ENCODE data around the gene EIPR1. TPM values are rescaled to one million over a fixed set of nuclear protein-coding genes. Genes with fewer than 3 reads are reported as not detected.

Gene EIPR1
- total and polyA plus RNA-seq, 2 donors (not counting 3 experiments of a cell fraction or from before 2014, with no cell fraction given): 30.8 to 57.3 TPM

GRCh38 chr2:3348767-3349166 lies 28.9 kb downstream of the EIPR1 start:
- TF ChIP-seq FOS (IDR thresholded peaks at IDR 0.05; ENCODE audit: borderline replicate concordance, insufficient read depth, low read length) (no peak), POLR2AphosphoS5 (IDR thresholded peaks at IDR 0.05; ENCODE audit: insufficient read depth, low read depth, low read length) (no peak), EZH2 (IDR thresholded peaks at IDR 0.05; ENCODE audit: borderline replicate concordance, low read depth, low read length, severe bottlenecking) (no peak), CTCF (IDR thresholded peaks at IDR 0.05; ENCODE audit: extremely low read depth in 1 of 2, insufficient read depth in 1 of 2, low read depth in 1 of 2, low read length in 2 of 2) (no peak), POLR2A (IDR thresholded peaks at IDR 0.05; ENCODE audit: low read depth, low read length) (no peak), GATA2 (IDR thresholded peaks at IDR 0.05; ENCODE audit: insufficient read depth, insufficient read length, low read depth, low read length) (no peak), MAX (IDR thresholded peaks at IDR 0.05; ENCODE audit: insufficient read depth, insufficient read length) (no peak), MYC (IDR thresholded peaks at IDR 0.05; ENCODE audit: low read depth, low read length) (no peak), JUN (IDR thresholded peaks at IDR 0.05; ENCODE audit: borderline replicate concordance, insufficient read depth, insufficient read length, low read depth) (no peak)
- intact Hi-C loops (cut with micrococcal nuclease): no loop called here
- H4K20me1 ChIP-seq (replicated peaks; ENCODE audit: control insufficient read depth, extremely low read depth, insufficient read depth, low read length): no peaks in the 10 kb centered on the region
- POLR2A ChIA-PET: no interaction called here
- no peak for FAIRE-seq
- no peaks in the 10 kb centered on the region for H3K9me1 ChIP-seq (replicated peaks; ENCODE audit: control insufficient read depth, extremely low read depth, insufficient read depth, low read length)
- no peak overlapping the region for H3K27ac ChIP-seq (ENCODE audit: insufficient read depth, low read depth, low read length)
- no peak overlapping the region for H3K9ac ChIP-seq (replicated peaks; ENCODE audit: extremely low read depth, insufficient read depth, low read length)
- no peaks in the 10 kb centered on the region for H3K9me3 ChIP-seq (replicated peaks; ENCODE audit: control insufficient read depth, insufficient read depth, low read length)
- H3K4me2 ChIP-seq (ENCODE audit: insufficient read depth, low read length): no peak overlapping the region
- no peaks in the 10 kb centered on the region for H3K27me3 ChIP-seq (ENCODE audit: control insufficient read depth in 2 of 2, insufficient read depth in 2 of 2, low read length in 2 of 2)
- peaks cover 2 to 3% of the 10 kb centered on the region in 2 experiments for H3K36me3 ChIP-seq (ENCODE audit: control insufficient read depth in 2 of 2, extremely low read depth in 1 of 2, insufficient read depth in 2 of 2, low read length in 2 of 2)
- no peak overlapping the region for H3K4me3 ChIP-seq (replicated peaks in 1 of 3; ENCODE audit: insufficient read depth in 1 of 3, low read depth in 1 of 3, low read length in 3 of 3)
- no peak for DNase-seq (ENCODE audit: low read depth, low spot score)
- BruUV-seq (replicated peaks): no TSS peak
- H2AFZ ChIP-seq (ENCODE audit: low read depth, low read length): no peak overlapping the region
- no peaks in the 10 kb centered on the region for H3K79me2 ChIP-seq (ENCODE audit: control insufficient read depth, insufficient read depth, low read length)
- dilution Hi-C loops (cut with MboI; ENCODE audit: extremely low pct_ligation_motif_present, low sequenced_read_pairs): no loop called here
- CTCF ChIA-PET: interaction anchor here (0.7 kb wide), 1 partner anchor 74 kb away, joined by 3 read pairs; no protein-coding TSS in a partner anchor
- H3K4me1 ChIP-seq (ENCODE audit: control insufficient read depth, extremely low read depth, insufficient read depth, low read length): no peaks in the 10 kb centered on the region
